Lung (tissue), 12 donors: ENCODE results near the gene TERB1. TPM values are rescaled to one million over a fixed set of nuclear protein-coding genes. Genes with fewer than 3 reads are reported as not detected.

Experiments used
- ATAC-seq: fragments of 200-7000 bp; cut with Tn5 transposase; one replicate; pipeline ENCODE4 v1.9.1; 2020; ENCODE audit warnings: moderate number of reproducible peaks; ENCODE audit not compliant: insufficient read depth, low FRiP score
- DNase-seq, 3 donors: peaks; one replicate each; pipeline ENCODE4 v3.0.0-alpha.2; 2013 to 2017
- H3K27ac ChIP-seq, 2 donors: one replicate each; pipeline ENCODE4 v1.5.1; 2013; ENCODE audit warnings: mild to moderate bottlenecking in 2 of 2, moderate library complexity in 2 of 2, control low read depth in 1 of 2, inconsistent platforms in 1 of 2, low read depth in 1 of 2, low read length in 1 of 2
- H3K27me3 ChIP-seq, 3 donors: one replicate each; pipeline ENCODE4 v1.5.1; 2013; ENCODE audit warnings: low read length in 2 of 3; ENCODE audit not compliant: control insufficient read depth in 3 of 3, insufficient read depth in 3 of 3
- H3K36me3 ChIP-seq, 4 donors: one replicate each; pipeline ENCODE4 v1.5.1; 2013; ENCODE audit warnings: low read length in 4 of 4, mild to moderate bottlenecking in 1 of 4, moderate library complexity in 1 of 4; ENCODE audit not compliant: control insufficient read depth in 4 of 4, insufficient read depth in 4 of 4
- H3K4me1 ChIP-seq, 5 donors: one replicate each; pipeline ENCODE4 v1.5.1; 2013; ENCODE audit warnings: low read length in 5 of 5, mild to moderate bottlenecking in 2 of 5, moderate library complexity in 1 of 5; ENCODE audit not compliant: control insufficient read depth in 5 of 5, insufficient read depth in 5 of 5
- H3K4me3 ChIP-seq: one replicate; pipeline ENCODE4 v1.5.1; 2013; ENCODE audit warnings: mild to moderate bottlenecking, control low read depth, moderate library complexity
- H3K9ac ChIP-seq, 2 donors: one replicate each; pipeline ENCODE4 v1.5.1; 2013; ENCODE audit warnings: low read length in 2 of 2, control low read depth in 1 of 2; ENCODE audit not compliant: insufficient read depth in 1 of 2
- H3K9me3 ChIP-seq, 4 donors: one replicate each; pipeline ENCODE4 v1.5.1; 2013; ENCODE audit warnings: low read length in 3 of 4, mild to moderate bottlenecking in 1 of 4, moderate library complexity in 1 of 4; ENCODE audit not compliant: control insufficient read depth in 4 of 4, insufficient read depth in 3 of 4
- WGBS, 2 donors: extraction: QIAGEN DNeasy Blood & Tissue Kit; methylation state at CpG; one replicate each; pipeline ENCODE4 v1.1.7; 2013; 5-methylcytosine and 5-hydroxymethylcytosine counted together
- polyA plus RNA-seq, 2 donors: library from polyadenylated mRNA; stranded (reverse); fragments of 200-250 nt; gene quantifications; one replicate each; pipeline ENCODE4 v1.2.1, GENCODE V29; 2013
- total RNA-seq, 2 donors: library from RNA; depleted of rRNA in 1 of 2; stranded (reverse); fragments of >200 nt in 1 of 2; gene quantifications; one replicate each; pipeline ENCODE4 v1.2.1, GENCODE V29; 2014 to 2021
- TF ChIP-seq, protein P1 (sequence below): IDR thresholded peaks from 2 replicates; pipeline ENCODE4 v1.5.1; 2012; ENCODE audit warnings: mild to moderate bottlenecking; ENCODE audit errors: control extremely low read depth, extremely low read depth
- donor health status: control.
- donor health status: control.
- donor health status: Bipolar disorder and iron deficiency.
- donor health status: healthy.
- donor health status: DM: yes; HTN: yes; CAD: no.

The TERB1 gene
- total and polyA plus RNA-seq, 4 donors: not detected

- DNase-seq: peak in 2 of 3 donors; percentile 31 to 38
- H3K27ac ChIP-seq: peak overlapping the region in 1 of 2 donors; percentile 49
- ATAC-seq: no peak
- no peaks in the 10 kb centered on the region for H3K4me1 ChIP-seq
- H3K27me3 ChIP-seq: no peaks in the 10 kb centered on the region
- TF ChIP-seq, protein P1, sequence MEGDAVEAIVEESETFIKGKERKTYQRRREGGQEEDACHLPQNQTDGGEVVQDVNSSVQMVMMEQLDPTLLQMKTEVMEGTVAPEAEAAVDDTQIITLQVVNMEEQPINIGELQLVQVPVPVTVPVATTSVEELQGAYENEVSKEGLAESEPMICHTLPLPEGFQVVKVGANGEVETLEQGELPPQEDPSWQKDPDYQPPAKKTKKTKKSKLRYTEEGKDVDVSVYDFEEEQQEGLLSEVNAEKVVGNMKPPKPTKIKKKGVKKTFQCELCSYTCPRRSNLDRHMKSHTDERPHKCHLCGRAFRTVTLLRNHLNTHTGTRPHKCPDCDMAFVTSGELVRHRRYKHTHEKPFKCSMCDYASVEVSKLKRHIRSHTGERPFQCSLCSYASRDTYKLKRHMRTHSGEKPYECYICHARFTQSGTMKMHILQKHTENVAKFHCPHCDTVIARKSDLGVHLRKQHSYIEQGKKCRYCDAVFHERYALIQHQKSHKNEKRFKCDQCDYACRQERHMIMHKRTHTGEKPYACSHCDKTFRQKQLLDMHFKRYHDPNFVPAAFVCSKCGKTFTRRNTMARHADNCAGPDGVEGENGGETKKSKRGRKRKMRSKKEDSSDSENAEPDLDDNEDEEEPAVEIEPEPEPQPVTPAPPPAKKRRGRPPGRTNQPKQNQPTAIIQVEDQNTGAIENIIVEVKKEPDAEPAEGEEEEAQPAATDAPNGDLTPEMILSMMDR: peak; percentile 27
- H3K4me3 ChIP-seq: no peak overlapping the region
- H3K9me3 ChIP-seq: no peaks in the 10 kb centered on the region
- H3K36me3 ChIP-seq: peaks cover 0 to 10% (median 6%) of the 10 kb centered on the region in 4 donors
- WGBS, 2 donors: 59 to 61% methylated on average over 12 of the region's 12 CpGs
- H3K9ac ChIP-seq: no peak overlapping the region
Observed at GRCh38 chr16:66717112-66717675, 84.2 kb downstream of the TERB1 start.

- no peaks in the 10 kb centered on the region for H3K4me1 ChIP-seq
- no peak for ATAC-seq
- no peaks in the 10 kb centered on the region for H3K9me3 ChIP-seq
- H3K27ac ChIP-seq: no peak overlapping the region
- no peak for DNase-seq
- H3K4me3 ChIP-seq: no peak overlapping the region
- H3K9ac ChIP-seq: no peak overlapping the region
- no peaks in the 10 kb centered on the region for H3K27me3 ChIP-seq
- 73 to 78% methylated on average over 6 of the region's 6 CpGs for WGBS, 2 donors
- TF ChIP-seq, protein P1: no peak
- peaks cover 0 to 6% (median 3%) of the 10 kb centered on the region in 4 donors for H3K36me3 ChIP-seq
Observed at GRCh38 chr16:66714654-66715307, 86.6 kb downstream of the TERB1 start.

DNA sequence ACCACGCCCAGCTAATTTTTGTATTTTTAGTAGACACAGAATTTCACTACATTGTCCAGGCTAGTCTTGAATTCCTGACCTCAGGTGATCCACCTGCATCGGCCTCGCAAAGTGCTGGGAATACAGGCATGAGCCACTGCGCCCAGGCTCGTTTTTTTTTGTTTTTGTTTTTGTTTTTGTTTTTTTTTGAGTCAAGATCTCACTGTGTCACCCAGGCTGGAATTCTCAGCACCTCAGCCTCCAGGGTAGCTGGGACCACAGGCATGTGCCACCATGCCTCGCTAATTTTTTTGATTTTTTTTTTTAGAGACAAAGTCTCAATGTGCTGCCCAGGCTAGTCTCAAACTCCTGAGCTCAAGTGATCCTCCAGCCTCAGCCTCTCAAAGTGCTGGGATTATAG lies 87.3 kb downstream of the TERB1 start:
- DNase-seq: no peak
- 92 to 93% methylated on average over 6 of the region's 6 CpGs for WGBS, 2 donors
- no peak for ATAC-seq
- H3K36me3 ChIP-seq: peaks cover 0 to 4% (median 2%) of the 10 kb centered on the region in 4 donors
- H3K9me3 ChIP-seq: no peaks in the 10 kb centered on the region
- H3K4me3 ChIP-seq: no peak overlapping the region
- TF ChIP-seq, protein P1: no peak
- no peaks in the 10 kb centered on the region for H3K27me3 ChIP-seq
- no peak overlapping the region for H3K27ac ChIP-seq
- no peaks in the 10 kb centered on the region for H3K4me1 ChIP-seq
- H3K9ac ChIP-seq: no peak overlapping the region
